ENCODE data around the gene ASPA. TPM values are rescaled to one million over a fixed set of nuclear protein-coding genes. Genes with fewer than 3 reads are reported as not detected.
"Not testable (repeated sequence)": the region's sequence is repeated elsewhere in the genome, so short reads cannot be mapped to it uniquely, and the experiment has no call there.

The ASPA gene
- total RNA-seq, result not detected

DNA sequence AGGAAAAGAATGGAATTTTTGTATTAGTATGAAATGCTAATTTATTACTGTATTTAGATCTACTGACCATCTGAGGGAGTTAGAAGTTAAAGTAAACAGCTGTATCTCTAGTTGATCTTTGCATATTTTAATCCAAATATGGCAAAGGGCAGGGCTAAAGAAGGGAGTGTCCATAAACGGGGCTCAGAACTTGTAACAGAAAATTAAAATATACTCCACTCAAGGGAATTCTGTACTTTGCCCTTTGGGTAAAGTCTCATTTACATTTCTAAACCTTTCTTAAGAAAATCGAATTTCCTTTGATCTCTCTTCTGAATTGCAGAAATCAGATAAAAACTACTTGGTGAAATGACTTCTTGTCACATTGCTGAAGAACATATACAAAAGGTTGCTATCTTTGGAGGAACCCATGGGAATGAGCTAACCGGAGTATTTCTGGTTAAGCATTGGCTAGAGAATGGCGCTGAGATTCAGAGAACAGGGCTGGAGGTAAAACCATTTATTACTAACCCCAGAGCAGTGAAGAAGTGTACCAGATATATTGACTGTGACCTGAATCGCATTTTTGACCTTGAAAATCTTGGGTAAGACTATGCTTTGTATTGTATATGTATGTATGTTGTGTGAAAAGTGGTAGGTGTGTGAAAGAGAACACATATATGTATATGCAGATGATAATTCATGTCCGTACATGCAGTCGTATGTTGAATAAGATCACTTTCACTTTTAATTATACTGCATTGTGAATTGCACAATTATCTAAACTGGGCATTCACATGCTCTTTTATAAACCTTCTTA is at the start of gene ASPA:
Gene ASPA, plus strand, starts transcription at position 186 of the 799 bp plus-strand sequence. Its CDS starts 163 bp downstream, at position 349.
- Histone ChIP-seq H3K27me3 (ENCODE audit: insufficient read depth, low read length) (no peaks in the 10 kb centered on the region), H3K4me1 (ENCODE audit: insufficient read depth, low read length) (no peaks in the 10 kb centered on the region), H3K4me3 (ENCODE audit: low read length) (no peak within 1 kb of the TSS), H3K9me3 (ENCODE audit: low read depth, low read length) (no peaks in the 10 kb centered on the region)

- H3K27me3 ChIP-seq (ENCODE audit: insufficient read depth, low read length), result not testable (repeated sequence)
Observed at GRCh38 chr17:3433215-3433614, 42.6 kb upstream of the ASPA start.

GRCh38 chr17:3433741-3434140 is 42.1 kb upstream of the ASPA start, which contains the start of gene OR1E2:
TSS of gene OR1E2 (minus strand) at chr17:3433841. CDS start at chr17:3433841, 0 bp downstream.
- Histone ChIP-seq H3K9me3 (ENCODE audit: low read depth, low read length) (peaks cover 4% of the 10 kb centered on the region), H3K27me3 (ENCODE audit: insufficient read depth, low read length) (peaks cover 4% of the 10 kb centered on the region), H3K4me3 (ENCODE audit: low read length) (no peak within 1 kb of the TSS), H3K4me1 (ENCODE audit: insufficient read depth, low read length) (no peaks in the 10 kb centered on the region)

More at GRCh38 chr17:3433215-3433614, 42.6 kb upstream of the ASPA start:
- not testable (repeated sequence) for H3K4me3 ChIP-seq (ENCODE audit: low read length); H3K9me3 ChIP-seq (ENCODE audit: low read depth, low read length); H3K4me1 ChIP-seq (ENCODE audit: insufficient read depth, low read length)

DNA sequence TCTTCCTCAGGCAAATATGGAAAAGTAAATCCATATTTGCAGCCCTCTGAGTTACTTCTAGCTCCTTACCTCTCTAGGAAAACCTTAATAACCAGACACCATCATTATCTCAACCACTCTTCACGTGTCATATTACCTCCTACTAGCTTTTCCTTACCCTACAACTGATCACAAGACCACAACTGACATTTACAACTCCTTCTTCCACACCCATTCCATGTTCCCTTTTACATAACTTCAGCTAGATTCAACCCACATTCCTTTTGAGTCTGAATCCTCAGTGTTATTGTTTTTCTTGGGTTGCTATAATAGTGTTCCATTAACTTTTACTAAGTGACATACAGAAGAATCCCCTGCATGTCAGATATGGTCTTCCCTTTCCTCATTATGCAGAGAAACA is 37.4 kb upstream of the ASPA start:
- H3K4me1 ChIP-seq (ENCODE audit: insufficient read depth, low read length), result no peaks in the 10 kb centered on the region
- H3K4me3 ChIP-seq (ENCODE audit: low read length), result no peak overlapping the region
- H3K27me3 ChIP-seq (ENCODE audit: insufficient read depth, low read length), result peaks cover 6% of the 10 kb centered on the region
- H3K9me3 ChIP-seq (ENCODE audit: low read depth, low read length), result no peaks in the 10 kb centered on the region

- H3K27me3 ChIP-seq (ENCODE audit: insufficient read depth, low read length), result peaks cover 9% of the 10 kb centered on the region
- H3K4me3 ChIP-seq (ENCODE audit: low read length), result no peak overlapping the region
- no peaks in the 10 kb centered on the region for H3K4me1 ChIP-seq (ENCODE audit: insufficient read depth, low read length)
- H3K9me3 ChIP-seq (ENCODE audit: low read depth, low read length), result no peaks in the 10 kb centered on the region
Observed at GRCh38 chr17:3440451-3440850, 35.3 kb upstream of the ASPA start.

- Histone ChIP-seq H3K27me3 (ENCODE audit: insufficient read depth, low read length) (peaks cover 6% of the 10 kb centered on the region), H3K4me1 (ENCODE audit: insufficient read depth, low read length) (no peaks in the 10 kb centered on the region), H3K9me3 (ENCODE audit: low read depth, low read length) (no peaks in the 10 kb centered on the region), H3K4me3 (ENCODE audit: low read length) (no peak overlapping the region)
Observed at GRCh38 chr17:3447625-3448024, 28.2 kb upstream of the ASPA start.

DNA sequence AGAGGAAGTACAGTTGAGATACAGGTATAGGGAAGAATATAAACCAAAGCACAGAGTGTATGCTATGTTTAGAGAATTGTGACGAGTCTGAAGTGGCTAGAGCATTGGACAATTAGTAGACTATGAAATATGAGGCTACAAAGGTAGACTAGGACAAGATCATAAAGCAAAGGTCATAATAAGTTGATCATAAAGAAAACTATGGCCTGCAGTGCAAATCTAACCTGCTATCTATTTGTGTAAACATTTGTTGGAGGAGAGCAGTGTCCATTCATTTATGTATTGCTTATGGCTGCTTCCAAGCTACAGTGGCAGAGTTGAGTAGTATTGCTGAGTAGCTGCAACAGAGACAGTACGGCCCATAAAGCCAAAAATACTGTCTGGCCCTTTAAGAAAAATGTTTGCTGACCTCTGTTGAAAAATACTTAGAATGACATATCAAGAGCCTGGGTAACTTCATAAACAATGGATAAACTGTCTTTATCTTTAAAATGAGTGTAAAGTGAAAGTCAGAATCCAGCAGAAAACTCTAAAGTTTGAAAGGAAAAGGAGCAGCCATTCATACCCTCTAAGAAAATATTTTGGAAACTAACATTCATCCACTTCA is 27.6 kb upstream of the ASPA start:
- Histone ChIP-seq H3K9me3 (ENCODE audit: low read depth, low read length) (no peaks in the 10 kb centered on the region), H3K4me3 (ENCODE audit: low read length) (no peak overlapping the region), H3K27me3 (ENCODE audit: insufficient read depth, low read length) (peaks cover 3% of the 10 kb centered on the region), H3K4me1 (ENCODE audit: insufficient read depth, low read length) (no peaks in the 10 kb centered on the region)

DNA sequence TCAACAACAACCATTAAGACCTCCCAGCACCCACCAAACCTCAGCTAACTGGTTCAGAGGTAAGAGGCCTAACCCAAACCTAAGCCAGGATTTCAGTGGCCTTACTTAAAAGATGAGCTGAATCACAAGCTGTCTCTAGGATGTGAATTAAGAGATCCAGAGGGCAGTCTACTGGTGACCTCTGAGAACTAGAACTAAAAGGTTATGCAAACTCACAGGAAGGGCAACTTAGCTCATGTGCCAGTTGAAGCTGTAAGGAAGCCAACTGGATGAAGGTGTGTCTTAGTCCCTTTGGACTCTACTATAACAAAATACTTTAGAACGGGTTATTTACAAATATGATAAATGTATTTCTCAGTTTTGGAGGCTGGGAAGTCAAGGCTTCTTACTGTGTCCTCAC is 9.4 kb upstream of the ASPA start:
- H3K27me3 ChIP-seq (ENCODE audit: insufficient read depth, low read length); H3K4me1 ChIP-seq (ENCODE audit: insufficient read depth, low read length); H3K4me3 ChIP-seq (ENCODE audit: low read length); H3K9me3 ChIP-seq (ENCODE audit: low read depth, low read length): not testable (repeated sequence)

- H3K27me3 ChIP-seq (ENCODE audit: insufficient read depth, low read length), result peaks cover 3% of the 10 kb centered on the region
- no peak overlapping the region for H3K4me3 ChIP-seq (ENCODE audit: low read length)
- H3K9me3 ChIP-seq (ENCODE audit: low read depth, low read length), result no peaks in the 10 kb centered on the region
- H3K4me1 ChIP-seq (ENCODE audit: insufficient read depth, low read length), result no peaks in the 10 kb centered on the region
Observed at GRCh38 chr17:3469529-3469928, 6.3 kb upstream of the ASPA start.

DNA sequence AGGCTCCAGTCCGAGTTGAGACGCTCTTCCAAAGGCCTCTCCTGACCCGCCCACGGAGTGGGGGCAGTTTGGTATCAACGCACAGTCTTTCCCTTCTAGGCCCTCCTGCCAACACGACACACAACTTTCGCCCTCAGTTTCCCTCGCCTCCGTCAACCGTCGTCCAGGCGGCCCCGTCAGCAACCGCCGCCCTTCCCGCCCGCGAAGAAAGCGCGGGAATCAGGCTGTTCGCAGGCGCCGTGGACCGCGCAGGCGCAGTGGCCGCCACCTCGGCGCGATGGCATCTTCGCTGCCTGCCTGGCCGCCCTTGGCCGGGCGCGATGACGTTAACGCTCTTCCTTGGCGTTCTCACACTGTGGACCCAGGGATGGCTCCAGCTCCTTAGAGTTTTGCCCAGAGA is 4.2 kb upstream of the ASPA start, which contains the start of gene SPATA22:
Gene SPATA22, minus strand, starts transcription at position 221 of the 400 bp plus-strand sequence. CDS start 2,494 bp downstream, outside the sequence.
- no peaks in the 10 kb centered on the region for H3K4me1 ChIP-seq (ENCODE audit: insufficient read depth, low read length)
- H3K27me3 ChIP-seq (ENCODE audit: insufficient read depth, low read length), result peaks cover 3% of the 10 kb centered on the region
- H3K9me3 ChIP-seq (ENCODE audit: low read depth, low read length), result no peaks in the 10 kb centered on the region
- H3K4me3 ChIP-seq (ENCODE audit: low read length), result no peak within 1 kb of the TSS

DNA sequence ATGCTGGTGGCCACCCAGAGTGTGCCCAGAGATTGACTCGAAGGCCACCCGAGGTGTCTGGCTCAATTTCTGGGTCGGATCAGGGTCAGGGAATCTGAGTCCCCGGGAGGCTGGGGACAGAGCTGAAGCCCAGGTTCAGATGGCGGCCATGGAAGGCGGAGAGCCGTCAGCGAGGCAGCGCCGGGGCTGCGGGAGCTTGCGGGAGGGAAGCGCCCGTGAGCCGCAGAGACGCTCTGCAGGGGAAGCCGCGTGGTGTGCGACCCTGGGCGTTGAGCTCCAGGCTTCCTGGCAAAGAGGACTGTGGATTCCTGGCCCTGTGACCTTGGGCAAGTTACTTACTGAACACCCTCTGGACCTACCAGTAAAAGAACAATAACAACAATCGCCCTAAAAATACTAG is 3.7 kb upstream of the ASPA start:
- H3K9me3 ChIP-seq (ENCODE audit: low read depth, low read length), result no peaks in the 10 kb centered on the region
- no peaks in the 10 kb centered on the region for H3K4me1 ChIP-seq (ENCODE audit: insufficient read depth, low read length)
- H3K27me3 ChIP-seq (ENCODE audit: insufficient read depth, low read length), result peaks cover 3% of the 10 kb centered on the region

GRCh38 chr17:3474212-3474611 is 1.6 kb upstream of the ASPA start:
- Histone ChIP-seq H3K9me3 (ENCODE audit: low read depth, low read length) (no peaks in the 10 kb centered on the region), H3K4me3 (ENCODE audit: low read length) (no peak overlapping the region), H3K27me3 (ENCODE audit: insufficient read depth, low read length) (no peaks in the 10 kb centered on the region), H3K4me1 (ENCODE audit: insufficient read depth, low read length) (no peaks in the 10 kb centered on the region)

More for the DNA sequence above, 3.7 kb upstream of the ASPA start:
- no peak overlapping the region for H3K4me3 ChIP-seq (ENCODE audit: low read length)

- H3K27me3 ChIP-seq (ENCODE audit: insufficient read depth, low read length), result no peaks in the 10 kb centered on the region
- no peaks in the 10 kb centered on the region for H3K9me3 ChIP-seq (ENCODE audit: low read depth, low read length)
- no peaks in the 10 kb centered on the region for H3K4me1 ChIP-seq (ENCODE audit: insufficient read depth, low read length)
- H3K4me3 ChIP-seq (ENCODE audit: low read length), result no peak overlapping the region
Observed at GRCh38 chr17:3475251-3475685, 529 bp upstream of the ASPA start.

DNA sequence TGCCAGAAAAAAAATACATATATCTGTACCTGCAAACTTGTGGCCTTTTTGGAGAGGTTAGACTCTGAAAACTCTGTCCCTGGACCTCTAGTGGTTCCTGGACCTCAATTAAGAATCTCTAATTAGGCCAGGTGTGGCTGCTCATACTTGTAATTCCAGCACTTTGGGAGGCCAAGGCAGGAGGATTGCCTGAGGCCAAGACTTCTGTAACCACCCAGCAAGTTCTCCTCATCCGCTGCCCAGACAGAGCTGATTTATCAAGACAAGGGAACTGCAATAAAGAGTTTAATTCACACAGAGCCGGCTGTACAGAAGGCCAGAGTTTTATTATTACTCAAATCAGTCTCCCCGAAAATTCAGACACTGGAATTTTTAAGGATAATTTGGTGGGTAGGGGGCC is 4.2 kb downstream of the ASPA start:
- Histone ChIP-seq H3K4me1 (ENCODE audit: insufficient read depth, low read length) (no peaks in the 10 kb centered on the region), H3K27me3 (ENCODE audit: insufficient read depth, low read length) (no peaks in the 10 kb centered on the region), H3K4me3 (ENCODE audit: low read length) (no peak overlapping the region), H3K9me3 (ENCODE audit: low read depth, low read length) (no peaks in the 10 kb centered on the region)

- Histone ChIP-seq H3K4me3 (ENCODE audit: low read length) (no peak overlapping the region), H3K27me3 (ENCODE audit: insufficient read depth, low read length) (peaks cover 3% of the 10 kb centered on the region)
Observed at GRCh38 chr17:3482852-3483251, 7.1 kb downstream of the ASPA start.

More at GRCh38 chr17:3482852-3483251, 7.1 kb downstream of the ASPA start:
- H3K4me1 ChIP-seq (ENCODE audit: insufficient read depth, low read length), result no peaks in the 10 kb centered on the region
- no peaks in the 10 kb centered on the region for H3K9me3 ChIP-seq (ENCODE audit: low read depth, low read length)

All from mononuclear cell (primary cell).